Subcutaneous adipose tissue (tissue), 4 donors: ENCODE results near the gene PDXK. TPM values are rescaled to one million over a fixed set of nuclear protein-coding genes. Genes with fewer than 3 reads are reported as not detected.

ENCODE experiments used
- CTCF ChIP-seq: fragments of 450-650 bp; IDR thresholded peaks from one replicate; pipeline ENCODE4 v1.5.1; 2016; ENCODE audit warnings: low read depth, mild to moderate bottlenecking, control low read depth, antibody characterized with exemption, moderate library complexity
- total RNA-seq, 4 donors: library from RNA; depleted of rRNA; stranded (reverse); fragments of >200 nt; gene quantifications; one replicate each; pipeline ENCODE4 v1.1.0, GENCODE V29; 2016

PDXK gene
- total RNA-seq, 4 donors from 2014 or later, result 63.6 to 261 (median 72.6) TPM

DNA sequence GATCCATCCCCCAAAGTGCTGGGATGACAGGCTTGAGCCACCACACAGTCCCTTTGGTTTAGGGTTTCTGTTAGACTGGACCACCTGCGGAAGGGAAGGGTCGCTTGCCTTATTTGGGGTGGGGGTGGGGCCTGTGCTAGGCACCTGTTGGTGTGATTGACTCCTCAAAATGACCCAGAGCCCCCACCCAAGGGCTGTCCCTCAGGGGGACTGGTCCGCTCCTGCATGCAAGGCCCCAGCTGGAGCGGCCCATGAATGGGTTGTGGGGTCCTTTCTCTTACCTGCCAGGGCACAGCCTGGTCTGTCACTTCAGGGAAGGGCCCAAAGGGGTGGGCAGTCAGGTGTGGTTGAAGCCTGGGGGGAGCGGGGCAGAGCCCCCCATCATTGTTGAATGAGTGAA, 59.0 kb downstream of the PDXK start:
- TF ChIP-seq CTCF, result no peak

- TF ChIP-seq CTCF, result no peak
Observed at GRCh38 chr21:43778469-43779335, 59.8 kb downstream of the PDXK start.

DNA sequence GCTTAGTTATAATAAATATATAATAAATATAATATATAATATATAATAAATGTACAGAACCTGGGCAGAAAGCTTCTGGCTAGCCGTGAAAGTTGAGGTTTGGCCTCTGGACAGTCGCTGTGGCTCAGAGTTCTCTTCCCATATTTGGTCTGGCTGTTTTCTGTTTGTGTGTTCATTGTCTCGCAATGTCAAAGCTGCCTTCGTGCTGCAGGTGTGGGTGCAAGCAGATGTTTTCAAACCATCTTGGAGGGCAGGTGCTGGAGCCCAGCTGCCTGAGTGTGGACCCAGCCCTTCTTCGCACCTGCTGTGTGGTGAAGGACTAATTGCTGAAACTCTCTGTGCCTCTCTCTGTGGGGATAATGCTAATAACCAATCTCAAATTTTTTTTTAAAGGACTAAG, 60.7 kb downstream of the PDXK start:
- TF ChIP-seq CTCF, result no peak

DNA sequence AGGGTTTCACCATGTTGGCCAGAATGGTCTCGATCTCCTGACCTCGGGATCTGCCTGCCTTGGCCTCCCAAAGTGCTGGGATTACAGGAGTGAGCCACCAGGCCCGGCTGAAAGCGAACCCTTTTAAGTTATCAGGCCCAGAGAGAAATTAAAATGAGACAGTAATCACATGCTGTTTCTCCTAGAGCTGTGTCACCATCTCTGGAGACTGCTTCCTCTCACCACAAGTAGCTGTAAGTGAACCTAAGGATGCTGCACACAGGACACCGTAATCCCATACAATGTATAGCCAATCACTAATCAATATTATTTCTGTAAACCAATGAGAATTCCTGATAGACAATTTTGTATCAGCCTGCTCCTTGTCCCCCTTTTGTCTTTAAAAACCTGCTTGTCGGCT, 62.9 kb downstream of the PDXK start:
- TF ChIP-seq CTCF, result no peak

DNA sequence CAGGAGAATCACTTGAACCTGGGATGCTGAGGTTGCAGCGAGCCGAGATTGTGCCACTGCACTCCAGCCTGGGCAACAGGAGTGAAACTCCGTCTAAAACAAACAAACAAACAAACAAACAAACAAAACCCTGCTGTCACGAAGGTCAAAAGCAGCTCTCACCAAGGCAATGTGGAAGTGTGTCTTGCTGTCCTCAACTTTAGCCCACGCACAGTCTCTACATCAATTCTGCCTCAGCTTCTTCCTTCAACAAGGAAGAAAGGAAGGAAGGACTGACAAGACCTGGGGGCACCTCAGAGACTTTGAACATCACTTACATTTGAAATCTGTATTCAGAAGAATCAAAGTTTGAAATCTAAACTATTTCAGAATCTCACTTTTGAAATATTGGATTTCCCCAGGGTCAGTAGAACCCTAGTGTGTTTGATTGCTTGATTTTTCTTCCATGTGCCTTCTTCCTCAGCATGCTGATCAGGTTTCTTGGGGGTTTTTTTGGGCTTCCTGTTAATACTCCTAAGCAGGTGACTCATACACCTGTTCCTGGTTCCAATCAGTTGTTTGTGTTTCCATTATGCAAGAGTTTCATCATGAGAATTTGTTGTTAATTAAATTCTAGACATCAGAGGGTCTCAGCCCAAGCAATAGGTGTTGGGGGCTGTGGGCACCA, 63.6 kb downstream of the PDXK start:
- no peak for TF ChIP-seq CTCF

DNA sequence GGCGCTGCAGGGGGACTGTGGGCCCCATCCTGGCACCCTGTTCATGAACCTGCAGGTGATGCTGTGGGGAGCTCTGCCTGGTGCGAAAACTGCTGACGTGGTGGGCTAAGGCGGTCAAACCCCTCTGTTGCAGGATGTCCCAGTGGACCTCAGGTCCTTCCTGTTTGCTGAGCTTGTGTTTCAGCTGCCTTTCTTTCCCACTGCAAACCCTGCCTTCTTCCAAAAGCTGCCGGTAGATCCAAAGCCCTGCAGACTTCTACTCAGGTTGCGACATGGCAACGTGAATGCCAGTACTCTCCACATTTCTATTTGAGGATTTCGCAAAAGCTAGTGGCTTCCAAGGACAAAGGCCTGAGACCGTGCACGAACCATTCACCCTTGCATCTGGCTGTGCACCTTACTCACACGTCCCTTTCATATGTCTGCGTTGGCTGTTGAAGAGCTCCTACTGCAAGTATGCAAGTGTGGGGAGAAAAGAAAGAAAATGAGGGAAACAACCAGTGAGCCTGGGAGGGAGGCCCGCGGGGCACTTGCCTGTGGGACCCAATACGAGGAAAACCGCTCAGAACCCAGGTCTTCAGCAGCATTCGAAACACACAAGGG, 64.3 kb downstream of the PDXK start:
- no peak for TF ChIP-seq CTCF

DNA sequence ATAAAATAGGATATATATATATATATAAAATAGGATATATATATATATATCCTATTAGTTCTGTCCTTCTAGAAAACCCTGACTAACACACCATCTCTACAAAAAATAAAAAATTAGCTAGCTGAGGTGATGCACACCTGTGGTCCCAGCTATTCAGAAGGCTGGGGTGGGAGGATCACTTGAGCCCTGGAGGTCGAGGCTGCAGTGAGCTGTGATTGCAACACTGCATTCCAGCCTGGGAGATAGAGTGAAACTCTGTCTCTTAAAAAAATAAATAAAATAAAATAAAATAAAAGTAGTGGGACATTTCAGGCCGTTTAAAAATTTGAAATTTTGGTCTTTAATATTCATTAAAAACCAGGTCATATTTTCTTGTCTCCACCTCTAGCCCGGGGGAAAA, 66.2 kb downstream of the PDXK start:
- no peak for TF ChIP-seq CTCF
